C4-2B (cell line): ENCODE data around the gene KREMEN2.

Source experiments
- H3K27ac ChIP-seq: fragments of 450-650 bp; 2 replicates; pipeline ENCODE4 v1.5.1; 2017
- ZFX ChIP-seq: fragments of 450-650 bp; IDR thresholded peaks from 2 replicates; pipeline ENCODE4 v1.6.1; 2017
- TF ChIP-seq, protein P1 (sequence below): fragments of 450-650 bp; conservative IDR thresholded peaks from 2 replicates; pipeline ENCODE4 v1.5.1; 2017; ENCODE audit warnings: mild to moderate bottlenecking

The KREMEN2 gene

DNA sequence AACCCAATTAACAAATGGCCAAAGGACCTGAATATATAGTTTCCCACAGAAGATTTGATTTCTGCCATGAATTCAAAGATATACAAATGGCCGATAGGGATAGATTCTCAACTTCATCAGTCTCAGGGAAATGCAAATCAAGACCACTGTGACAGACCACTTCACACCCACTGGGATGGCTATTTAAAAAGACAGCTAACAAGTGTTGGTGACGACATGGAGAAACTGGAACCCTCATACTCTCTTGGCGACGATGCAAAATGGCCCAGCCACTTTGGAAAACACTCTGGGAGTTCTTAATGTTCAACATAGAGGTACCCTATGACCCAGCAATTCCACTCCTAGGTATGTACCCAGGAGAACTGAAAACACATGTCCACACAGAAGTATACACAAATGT, 17.4 kb upstream of the KREMEN2 start:
- no peak for TF ChIP-seq ZFX
- TF ChIP-seq, protein P1, sequence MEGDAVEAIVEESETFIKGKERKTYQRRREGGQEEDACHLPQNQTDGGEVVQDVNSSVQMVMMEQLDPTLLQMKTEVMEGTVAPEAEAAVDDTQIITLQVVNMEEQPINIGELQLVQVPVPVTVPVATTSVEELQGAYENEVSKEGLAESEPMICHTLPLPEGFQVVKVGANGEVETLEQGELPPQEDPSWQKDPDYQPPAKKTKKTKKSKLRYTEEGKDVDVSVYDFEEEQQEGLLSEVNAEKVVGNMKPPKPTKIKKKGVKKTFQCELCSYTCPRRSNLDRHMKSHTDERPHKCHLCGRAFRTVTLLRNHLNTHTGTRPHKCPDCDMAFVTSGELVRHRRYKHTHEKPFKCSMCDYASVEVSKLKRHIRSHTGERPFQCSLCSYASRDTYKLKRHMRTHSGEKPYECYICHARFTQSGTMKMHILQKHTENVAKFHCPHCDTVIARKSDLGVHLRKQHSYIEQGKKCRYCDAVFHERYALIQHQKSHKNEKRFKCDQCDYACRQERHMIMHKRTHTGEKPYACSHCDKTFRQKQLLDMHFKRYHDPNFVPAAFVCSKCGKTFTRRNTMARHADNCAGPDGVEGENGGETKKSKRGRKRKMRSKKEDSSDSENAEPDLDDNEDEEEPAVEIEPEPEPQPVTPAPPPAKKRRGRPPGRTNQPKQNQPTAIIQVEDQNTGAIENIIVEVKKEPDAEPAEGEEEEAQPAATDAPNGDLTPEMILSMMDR, result no peak
- H3K27ac ChIP-seq, result no peak overlapping the region

DNA sequence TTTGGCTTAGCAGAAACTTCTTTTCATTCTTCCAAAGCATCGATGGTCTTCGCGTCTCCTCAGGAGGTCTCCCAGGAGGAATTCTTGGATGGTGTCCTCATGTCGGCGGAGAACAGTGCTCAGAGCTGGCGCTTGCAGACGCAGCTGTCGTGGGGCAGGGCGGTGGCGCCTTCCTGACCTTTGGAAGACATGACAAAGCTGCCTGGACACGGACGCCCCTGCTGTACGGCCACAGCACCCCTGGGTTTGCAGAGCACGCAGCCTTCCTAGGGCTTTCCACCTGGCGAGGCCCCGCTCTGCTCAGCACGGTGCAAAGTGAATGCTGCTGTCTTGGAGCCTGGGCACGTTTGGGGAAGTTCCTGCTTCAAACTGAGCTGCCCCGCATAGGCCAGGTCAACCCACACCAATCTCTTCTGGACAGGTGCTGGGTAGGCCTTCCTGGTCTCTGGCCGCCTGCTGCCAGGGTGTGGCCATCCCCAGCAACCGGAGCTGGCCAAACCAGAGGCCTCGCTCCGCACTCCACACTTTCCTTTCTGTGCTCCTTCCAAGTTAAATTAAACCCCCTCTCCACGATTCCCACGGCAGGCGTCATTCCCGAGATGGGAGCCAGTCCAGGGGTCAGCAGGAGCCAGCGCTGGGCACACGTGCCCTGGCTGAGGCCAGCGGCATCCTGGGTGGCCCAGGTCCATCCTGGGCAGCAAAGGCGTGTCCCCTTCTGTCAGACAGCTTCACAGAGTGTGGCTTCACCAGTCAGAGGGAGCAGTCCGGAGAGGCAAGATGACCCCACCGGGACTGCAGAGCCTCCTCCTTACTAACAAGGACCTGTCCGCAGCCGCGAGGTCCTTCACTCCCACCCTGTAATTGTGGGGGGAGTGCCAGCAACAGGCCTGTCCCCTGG, 15.0 kb upstream of the KREMEN2 start:
- TF ChIP-seq ZFX, result no peak
- TF ChIP-seq, protein P1, result no peak
- H3K27ac ChIP-seq, result no peak overlapping the region

DNA sequence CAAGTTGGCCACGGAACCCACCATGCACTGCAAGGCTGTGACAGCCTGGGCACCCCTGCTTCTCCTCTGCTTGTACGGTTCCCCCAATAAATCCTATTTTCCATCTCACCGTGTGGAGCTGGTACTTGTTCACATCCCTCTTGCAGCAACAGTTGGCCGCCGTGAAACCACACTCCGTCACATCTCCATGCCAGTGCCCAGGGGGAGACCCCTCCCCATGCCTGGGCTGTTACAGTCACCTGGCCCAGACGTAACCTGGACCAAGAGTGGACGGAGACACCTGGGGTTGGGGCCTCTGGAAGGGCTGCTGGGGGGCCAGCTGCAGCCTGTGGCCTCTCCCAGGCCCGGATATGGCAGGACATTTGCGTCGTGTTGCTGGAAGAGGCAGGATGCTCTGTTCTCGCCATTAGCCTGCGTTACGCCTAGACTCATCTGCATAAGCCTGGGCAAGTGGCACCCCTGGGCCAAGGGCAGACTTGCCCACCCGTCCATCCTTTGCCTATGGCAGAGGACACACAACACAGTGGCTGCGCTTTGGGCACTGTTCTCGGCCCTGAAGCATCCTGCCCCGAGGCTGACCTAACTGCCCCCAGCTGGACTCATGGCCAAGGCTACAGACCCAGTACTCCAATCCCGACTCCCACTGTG, 14.2 kb upstream of the KREMEN2 start:
- TF ChIP-seq, protein P1, result no peak
- no peak for TF ChIP-seq ZFX
- no peak overlapping the region for H3K27ac ChIP-seq

DNA sequence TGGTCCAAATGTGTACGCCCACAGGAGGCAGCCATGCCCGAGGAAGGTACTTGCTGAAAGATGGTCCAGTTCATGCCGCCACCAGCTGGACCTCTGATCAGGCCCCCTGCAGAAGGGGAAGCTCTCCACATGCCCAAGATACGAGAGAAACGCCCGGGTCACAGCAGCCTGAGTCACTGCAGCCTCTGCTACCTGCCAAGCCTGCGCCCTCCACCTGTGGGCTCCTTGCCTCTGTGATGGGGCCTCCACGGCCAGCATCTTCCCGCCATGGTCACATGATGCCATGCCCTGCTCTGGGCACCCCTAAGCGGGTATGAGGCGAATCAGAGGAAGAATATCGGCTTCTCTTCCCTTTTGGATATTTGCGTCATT, 13.7 kb upstream of the KREMEN2 start:
- no peak for TF ChIP-seq ZFX
- TF ChIP-seq, protein P1, result no peak
- no peak overlapping the region for H3K27ac ChIP-seq

DNA sequence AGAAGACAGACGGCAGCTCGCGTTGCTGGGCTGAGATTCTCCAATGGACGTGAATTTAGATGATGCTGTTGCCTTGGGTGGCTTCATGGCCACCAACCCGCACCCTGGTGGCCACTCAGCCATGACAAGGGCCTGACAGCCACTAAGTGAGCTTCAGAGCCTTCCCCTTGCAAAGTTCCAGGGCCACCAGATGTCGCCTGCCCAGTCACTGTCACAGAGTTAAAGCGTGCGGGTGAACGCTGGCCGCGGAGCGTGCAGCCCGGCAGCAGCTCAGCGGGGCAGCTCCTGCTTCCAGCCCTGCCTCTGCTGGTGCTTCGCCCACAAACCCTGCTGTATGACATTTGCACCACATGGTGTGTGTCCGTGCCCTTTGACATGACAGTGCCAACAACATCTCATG, 13.3 kb upstream of the KREMEN2 start:
- TF ChIP-seq ZFX, result no peak
- TF ChIP-seq, protein P1, result no peak
- H3K27ac ChIP-seq, result no peak overlapping the region

DNA sequence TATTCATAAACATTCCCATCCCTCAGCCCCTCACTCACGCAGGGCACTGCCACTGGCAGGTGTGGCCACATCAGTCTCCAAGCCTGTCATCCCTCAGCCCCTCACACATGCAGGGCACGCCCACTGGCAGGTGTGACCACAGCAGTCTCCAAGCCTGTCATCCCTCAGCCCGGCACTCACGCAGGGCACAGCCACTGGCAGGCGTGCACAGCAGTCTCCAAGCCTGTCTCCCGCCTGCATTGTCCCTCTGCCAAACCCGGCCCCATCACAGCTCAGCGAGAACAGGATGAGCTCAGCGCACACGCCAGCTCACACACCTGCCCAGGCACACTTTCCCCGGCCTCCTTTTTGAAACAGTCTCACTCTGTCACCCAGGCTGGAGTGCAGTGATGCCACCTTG, 11.4 kb upstream of the KREMEN2 start:
- TF ChIP-seq, protein P1, result no peak
- TF ChIP-seq ZFX, result no peak
- no peak overlapping the region for H3K27ac ChIP-seq
